GM12891 (cell line): ENCODE results near the gene BEND6.

Experiments
- DNase-seq: peaks from one replicate; pipeline ENCODE4 v3.0.0; 2011; ENCODE audit warnings: low spot score; ENCODE audit not compliant: insufficient read length
- FAIRE-seq: peaks from 2 replicates; lab custom pipeline; 2011; peaks lifted over from hg19 to GRCh38; lab: Jason Lieb, UNC
- PAX5 ChIP-seq: IDR thresholded peaks from 2 replicates; pipeline ENCODE4 v1.6.1; 2011; ENCODE audit warnings: low read length, moderate library complexity, mild to moderate bottlenecking; ENCODE audit not compliant: insufficient read depth, severe bottlenecking
- POLR2A ChIP-seq: IDR thresholded peaks from 2 replicates; pipeline ENCODE4 v1.6.1; 2011; ENCODE audit warnings: low read depth, low read length, control low read depth
- POLR2AphosphoS5 ChIP-seq: IDR thresholded peaks from 2 replicates; pipeline ENCODE4 v1.6.1; 2011; ENCODE audit warnings: low read depth, low read length, control low read depth
- POU2F2 ChIP-seq: IDR thresholded peaks from 2 replicates; pipeline ENCODE4 v1.6.1; 2011; ENCODE audit warnings: low read depth, mild to moderate bottlenecking, control low read depth, low read length, moderate library complexity
- SPI1 ChIP-seq: IDR thresholded peaks from 2 replicates; pipeline ENCODE4 v1.6.1; 2011; ENCODE audit warnings: low read depth, low read length, control low read depth
- TAF1 ChIP-seq: IDR thresholded peaks from 2 replicates; pipeline ENCODE4 v1.6.1; 2011; ENCODE audit warnings: low read depth, low read length, control low read depth

BEND6 gene

DNA sequence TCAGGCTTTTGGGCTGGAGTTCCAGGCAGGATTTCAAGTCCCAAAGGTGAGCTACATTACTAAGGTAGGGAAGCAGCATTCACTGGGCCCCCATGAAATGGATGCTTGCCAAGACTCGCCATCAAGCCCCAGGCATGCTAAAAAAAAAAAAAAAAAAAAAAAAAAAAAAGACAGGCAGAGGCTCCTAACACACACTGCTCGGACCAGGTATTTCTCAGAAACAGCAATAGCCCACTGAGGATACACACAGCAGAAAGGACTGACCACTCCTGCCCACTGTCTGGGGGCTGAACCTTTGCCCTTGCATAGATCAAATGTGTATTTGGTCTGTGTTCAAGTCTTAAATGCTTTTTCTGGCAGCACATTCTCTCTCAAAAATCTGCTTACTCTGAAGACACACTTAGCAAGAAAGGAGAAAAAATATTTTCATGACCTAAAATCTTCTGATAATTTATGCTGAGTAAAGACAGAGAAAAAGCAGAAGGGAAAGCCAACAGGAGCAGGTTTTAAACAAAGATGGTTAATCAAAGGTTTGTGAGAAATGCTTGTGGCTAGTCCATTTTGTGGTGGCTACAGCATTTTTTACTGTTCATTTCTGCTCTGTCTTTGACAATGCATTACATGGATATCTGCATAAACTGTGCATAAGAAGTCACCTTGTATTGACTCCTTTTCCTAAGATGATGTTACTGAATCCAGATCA, 37.9 kb upstream of the BEND6 start:
- no peak for DNase-seq
- no peak for FAIRE-seq
- TF ChIP-seq SPI1 = peak; percentile 42; the same call in 1 of the 2 replicates
- no peak for TF ChIP-seq POLR2AphosphoS5
- no peak for TF ChIP-seq TAF1

DNA sequence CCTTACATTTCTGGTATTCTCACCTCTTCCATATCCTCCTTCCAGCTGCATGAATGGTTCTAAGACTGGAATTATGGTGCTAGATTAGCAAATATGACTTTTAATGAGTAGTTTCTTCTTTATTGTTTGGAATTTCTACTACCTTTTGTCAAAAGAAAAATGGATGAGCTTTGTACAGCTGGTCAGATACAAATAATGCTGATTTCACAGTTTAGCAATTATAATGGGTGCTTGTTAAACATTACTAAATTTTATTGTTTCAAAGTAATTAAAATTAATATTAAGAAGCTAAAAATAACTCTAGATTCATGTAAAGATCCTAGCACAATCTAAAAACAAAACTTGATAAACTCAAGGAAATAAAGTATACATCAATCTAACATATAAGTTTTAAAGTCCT, 32.3 kb upstream of the BEND6 start:
- no peak for TF ChIP-seq POLR2AphosphoS5
- no peak for TF ChIP-seq TAF1
- TF ChIP-seq POU2F2 = no peak
- TF ChIP-seq PAX5 = no peak
- no peak for TF ChIP-seq SPI1
- TF ChIP-seq POLR2A = no peak
- FAIRE-seq (no peak), DNase-seq (no peak)

DNA sequence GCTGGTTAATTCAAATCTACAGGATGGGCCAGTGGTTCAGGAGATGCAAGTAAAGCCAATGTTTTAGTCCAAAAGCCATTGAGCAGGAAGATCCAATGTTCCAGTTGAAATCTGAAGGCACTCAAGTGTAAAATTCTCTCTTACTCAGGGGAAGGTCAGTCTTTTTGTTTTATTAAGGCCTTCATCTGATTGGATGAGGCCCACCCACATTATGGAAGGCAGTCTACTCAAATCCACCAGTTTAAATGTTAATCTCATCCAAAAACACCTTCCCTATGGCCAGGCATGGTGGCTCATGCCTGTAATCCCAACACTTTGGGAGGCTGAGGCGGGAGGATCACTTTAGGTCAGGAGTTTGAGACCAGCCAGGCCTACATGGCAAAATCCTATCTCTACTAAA, 31.3 kb upstream of the BEND6 start:
- DNase-seq (no peak), FAIRE-seq (no peak)
- TF ChIP-seq POLR2AphosphoS5 (no peak), PAX5 (no peak)

DNA sequence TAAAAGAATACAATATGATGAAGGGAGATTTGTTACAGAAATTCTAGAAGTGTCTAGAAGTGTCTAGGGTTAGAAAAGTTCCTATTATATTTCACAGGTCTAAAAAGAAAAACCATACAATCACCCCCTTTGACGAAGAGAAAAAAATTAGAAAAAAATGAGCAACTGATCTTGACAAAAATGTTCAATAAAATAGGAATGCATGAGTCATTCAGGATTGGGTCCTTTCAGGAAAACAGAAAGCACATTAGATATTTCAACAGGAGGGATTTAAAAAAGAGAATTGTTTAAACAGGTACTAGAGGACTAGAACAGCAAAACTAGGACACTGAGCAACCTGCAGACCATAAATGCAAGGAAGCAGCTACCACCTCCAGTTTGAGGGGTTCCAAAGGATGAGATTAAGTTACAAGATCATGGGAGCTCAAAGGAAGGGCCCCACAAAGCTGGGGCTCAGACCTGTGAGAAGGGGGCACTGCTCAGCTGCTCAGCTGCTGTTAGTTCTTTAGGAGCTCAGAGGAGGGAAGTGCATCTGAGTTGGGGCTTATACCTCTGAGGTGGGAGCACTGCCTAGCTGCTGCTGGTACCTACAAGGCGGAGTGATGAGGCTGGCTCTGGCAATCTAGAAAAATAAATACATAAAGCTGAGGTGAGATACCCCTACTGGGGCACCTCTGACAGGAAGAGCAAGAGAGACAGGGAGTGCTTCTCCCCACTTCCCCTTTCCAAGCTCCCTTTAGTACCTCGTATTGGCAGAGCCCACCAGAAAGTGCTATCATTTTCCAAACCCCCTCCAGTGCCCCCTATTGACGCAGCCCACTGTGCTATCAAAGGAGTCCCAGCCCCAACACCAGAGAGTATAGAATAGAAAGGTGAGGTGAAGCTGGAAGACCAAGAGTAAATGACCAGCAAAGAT, 27.1 kb upstream of the BEND6 start:
- DNase-seq (no peak), FAIRE-seq (peak; percentile 52)
- no peak for TF ChIP-seq TAF1
- no peak for TF ChIP-seq PAX5
- TF ChIP-seq SPI1 = peak; percentile 90
- TF ChIP-seq POU2F2 = no peak
- TF ChIP-seq POLR2A = no peak
- TF ChIP-seq POLR2AphosphoS5 = no peak

DNA sequence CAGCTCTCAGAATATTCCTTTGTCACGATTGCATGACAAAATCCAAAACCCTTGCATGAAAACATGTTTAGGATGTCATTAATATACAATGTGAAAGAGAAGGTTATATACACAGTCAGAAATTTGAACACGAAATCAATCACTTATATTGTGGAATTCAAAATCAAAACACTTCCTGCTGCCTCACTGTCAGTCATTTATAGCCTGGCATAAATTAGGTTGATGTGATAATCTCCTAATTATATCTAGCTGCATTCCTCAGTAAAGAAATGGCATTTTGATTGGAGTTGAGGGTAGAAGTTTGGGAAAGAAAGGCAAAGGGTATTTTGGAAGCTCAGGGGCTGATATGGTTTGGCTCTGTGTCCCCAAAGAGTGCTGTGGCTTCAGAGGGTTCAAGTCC, 24.1 kb upstream of the BEND6 start:
- no peak for TF ChIP-seq PAX5
- FAIRE-seq (no peak), DNase-seq (no peak)

- FAIRE-seq = peak; percentile 58
Observed at GRCh38 chr6:56932910-56933477, 21.9 kb upstream of the BEND6 start.

GRCh38 chr6:56933650-56934049, 21.3 kb upstream of the BEND6 start:
- FAIRE-seq (no peak), DNase-seq (no peak)
- TF ChIP-seq PAX5 (no peak), SPI1 (peak; percentile 87), POU2F2 (no peak)

More at GRCh38 chr6:56932910-56933477, 21.9 kb upstream of the BEND6 start:
- DNase-seq = no peak
- TF ChIP-seq POLR2A (no peak), POLR2AphosphoS5 (no peak), SPI1 (peak; percentile 70)

- FAIRE-seq = no peak
- no peak for TF ChIP-seq POLR2A
- TF ChIP-seq POLR2AphosphoS5 = no peak
- TF ChIP-seq SPI1 = no peak
- no peak for TF ChIP-seq TAF1
- TF ChIP-seq POU2F2 = no peak
- no peak for TF ChIP-seq PAX5
- no peak for DNase-seq
Observed at GRCh38 chr6:56934876-56935275, 20.0 kb upstream of the BEND6 start.

DNA sequence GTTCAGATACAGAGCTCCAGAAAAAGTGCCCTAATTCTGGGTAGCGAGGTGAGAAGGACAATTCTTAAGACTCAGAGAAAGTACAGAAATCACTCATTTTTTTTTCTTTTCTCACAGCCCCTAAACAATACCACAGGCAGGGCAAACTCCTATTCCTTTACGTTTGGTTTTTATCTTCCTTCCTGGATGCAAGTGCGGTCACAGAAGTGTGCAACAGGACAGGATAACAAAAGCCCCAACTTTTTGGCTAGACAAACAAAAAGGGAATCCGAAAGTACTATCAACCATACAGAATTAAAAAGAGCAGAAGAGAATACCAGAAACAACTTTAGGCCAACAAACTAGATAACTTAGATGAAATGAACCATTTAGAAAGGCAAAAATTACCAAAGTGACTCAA, 18.4 kb upstream of the BEND6 start:
- DNase-seq (no peak), FAIRE-seq (no peak)
- no peak for TF ChIP-seq TAF1
- no peak for TF ChIP-seq SPI1
- no peak for TF ChIP-seq POU2F2
- TF ChIP-seq PAX5 = no peak
- no peak for TF ChIP-seq POLR2AphosphoS5
- TF ChIP-seq POLR2A = no peak

DNA sequence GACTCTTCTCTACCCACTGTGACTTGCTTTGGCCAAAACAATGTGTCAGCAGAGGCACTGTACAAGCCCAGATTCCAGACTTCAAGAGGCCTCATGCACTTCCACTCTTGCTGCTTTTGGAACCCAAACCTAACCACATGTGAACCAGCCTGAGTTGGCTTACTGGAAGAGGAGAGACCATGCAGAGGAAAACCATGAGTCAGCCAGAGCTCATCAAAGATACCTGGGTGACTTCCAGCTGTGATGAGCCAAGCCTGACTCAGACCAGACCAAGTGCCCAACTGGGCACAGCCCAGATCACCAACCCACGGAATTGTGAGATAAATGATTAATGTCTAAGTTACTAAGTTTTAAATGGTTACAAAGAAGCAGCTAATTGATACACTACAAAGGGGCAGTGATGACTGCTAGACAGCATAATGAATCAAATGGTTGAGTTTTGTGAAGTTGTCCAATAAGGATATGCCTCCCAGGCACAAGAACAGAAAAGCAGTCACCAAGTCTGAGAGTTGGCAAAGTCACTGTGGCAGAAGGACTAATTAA, 16.2 kb upstream of the BEND6 start:
- TF ChIP-seq SPI1 (no peak), POLR2A (no peak), PAX5 (no peak), POLR2AphosphoS5 (no peak), POU2F2 (no peak), TAF1 (no peak)
- FAIRE-seq = peak; percentile 20
- DNase-seq = no peak
